Neural cell (in vitro differentiated cells): ENCODE data around the gene TNIP3. TPM values are rescaled to one million over a fixed set of nuclear protein-coding genes. Genes with fewer than 3 reads are reported as not detected.

Source experiments
- H2AFZ ChIP-seq: fragments of 200-600, 300-800 bp; sonication (generic), shearing (Covaris generic); 2 replicates; pipeline ENCODE4 v1.6.0; 2014; ENCODE audit warnings: low read depth, mild to moderate bottlenecking, antibody characterized with exemption, low read length, moderate library complexity
- H3F3A ChIP-seq: fragments of 200-600 bp; shearing (Covaris generic); 2 replicates; pipeline ENCODE4 v1.6.1; 2016; ENCODE audit warnings: mild to moderate bottlenecking, moderate library complexity, mixed read lengths, antibody characterized with exemption, low read length; ENCODE audit not compliant: insufficient read depth, poor library complexity, severe bottlenecking
- H3K27ac ChIP-seq: fragments of 200-600, 300-800 bp; sonication (generic), shearing (Covaris generic); 2 replicates; pipeline ENCODE4 v1.5.1; 2014; ENCODE audit warnings: mild to moderate bottlenecking, low read length, moderate library complexity
- H3K27me3 ChIP-seq: fragments of 300-800, 200-600 bp; sonication (generic), shearing (Covaris generic); 2 replicates; pipeline ENCODE4 v1.6.0; 2014; ENCODE audit warnings: mild to moderate bottlenecking, low read depth, low read length, moderate library complexity; ENCODE audit not compliant: insufficient read depth
- H3K36me3 ChIP-seq: fragments of 300-800, 200-600 bp; sonication (generic), shearing (Covaris generic); 2 replicates; pipeline ENCODE4 v1.5.1; 2014; ENCODE audit warnings: mild to moderate bottlenecking, antibody characterized with exemption, low read length, moderate library complexity; ENCODE audit not compliant: insufficient read depth
- H3K4me2 ChIP-seq: fragments of 300-800, 200-600 bp; sonication (generic), shearing (Covaris generic); 2 replicates; pipeline ENCODE4 v1.6.0; 2014; ENCODE audit warnings: mild to moderate bottlenecking, low read length
- H3K4me3 ChIP-seq: fragments of 300-800, 200-600 bp; sonication (generic), shearing (Covaris generic); 2 replicates; pipeline ENCODE4 v1.5.1; 2014; ENCODE audit warnings: mild to moderate bottlenecking, low read length, moderate library complexity
- H3K79me2 ChIP-seq: fragments of 200-600 bp; shearing (Covaris generic); replicated peaks from 2 replicates; pipeline ENCODE4 v1.6.0; 2014; ENCODE audit warnings: mild to moderate bottlenecking, low read length, moderate library complexity; ENCODE audit not compliant: insufficient read depth
- H3K9ac ChIP-seq: fragments of 300-800, 200-600 bp; sonication (generic), shearing (Covaris generic); 2 replicates; pipeline ENCODE4 v1.6.1; 2016; ENCODE audit warnings: mild to moderate bottlenecking, low read length, mixed read lengths
- H3K9me2 ChIP-seq: fragments of 200-600 bp; shearing (Covaris generic); 2 replicates; pipeline ENCODE4 v1.6.1; 2016; ENCODE audit warnings: mild to moderate bottlenecking, low read length, mixed read lengths; ENCODE audit not compliant: insufficient read depth
- H3K9me3 ChIP-seq: fragments of 200-600, 300-800 bp; sonication (generic), shearing (Covaris generic); 2 replicates; pipeline ENCODE4 v1.6.1; 2016; ENCODE audit warnings: mild to moderate bottlenecking, mixed run types, low read length, moderate library complexity, mixed read lengths
- H4K20me1 ChIP-seq: fragments of 200-600 bp; shearing (Covaris generic); 2 replicates; pipeline ENCODE4 v1.6.1; 2016; ENCODE audit warnings: mild to moderate bottlenecking, mixed run types; ENCODE audit not compliant: insufficient read depth
- CTCF ChIP-seq: fragments of 450-650 bp; IDR thresholded peaks from 2 replicates; pipeline ENCODE4 v1.5.1; 2014; ENCODE audit warnings: antibody characterized with exemption, mild to moderate bottlenecking, moderate library complexity; ENCODE audit not compliant: poor library complexity, severe bottlenecking
- EP300 ChIP-seq: fragments of 450-650 bp; conservative IDR thresholded peaks from 2 replicates; pipeline ENCODE4 v1.6.1; 2014; ENCODE audit warnings: antibody characterized with exemption, mild to moderate bottlenecking, moderate library complexity; ENCODE audit not compliant: poor library complexity, severe bottlenecking
- EZH2 ChIP-seq: fragments of 200-600, 300-800 bp; shearing (Covaris generic), sonication (generic); IDR thresholded peaks from 2 replicates; pipeline ENCODE4 v1.6.1; 2014; ENCODE audit warnings: antibody characterized with exemption, low read length, borderline replicate concordance, mild to moderate bottlenecking; ENCODE audit not compliant: insufficient read depth, poor library complexity, severe bottlenecking
- MXI1 ChIP-seq: fragments of 450-650 bp; conservative IDR thresholded peaks from 2 replicates; pipeline ENCODE4 v1.6.1; 2014; ENCODE audit warnings: antibody characterized with exemption, mild to moderate bottlenecking; ENCODE audit not compliant: poor library complexity, severe bottlenecking
- POLR2AphosphoS5 ChIP-seq: IDR thresholded peaks from 2 replicates; pipeline ENCODE4 v1.6.1; 2012
- RAD21 ChIP-seq: fragments of 450-650 bp; conservative IDR thresholded peaks from 2 replicates; pipeline ENCODE4 v1.6.1; 2014; ENCODE audit warnings: antibody characterized with exemption, mild to moderate bottlenecking, moderate library complexity
- SMC3 ChIP-seq: fragments of 450-650 bp; conservative IDR thresholded peaks from 2 replicates; pipeline ENCODE4 v1.6.1; 2014; ENCODE audit warnings: antibody characterized with exemption, mild to moderate bottlenecking, moderate library complexity; ENCODE audit not compliant: poor library complexity
- TAF1 ChIP-seq: IDR thresholded peaks from 2 replicates; pipeline ENCODE4 v1.6.1; 2012; ENCODE audit warnings: low read depth
- polyA plus RNA-seq: library from polyadenylated mRNA; depleted of rRNA; stranded (reverse); fragments of >200 nt; gene quantifications from 2 replicates; pipeline ENCODE4 v1.2.3, GENCODE V29; 2014
- TF ChIP-seq, protein P1 (sequence below): IDR thresholded peaks from 2 replicates; pipeline ENCODE4 v1.6.1; 2012; ENCODE audit warnings: borderline replicate concordance

Gene TNIP3
- polyA plus RNA-seq, 1 donor from 2014 or later, result 0.09 TPM

DNA sequence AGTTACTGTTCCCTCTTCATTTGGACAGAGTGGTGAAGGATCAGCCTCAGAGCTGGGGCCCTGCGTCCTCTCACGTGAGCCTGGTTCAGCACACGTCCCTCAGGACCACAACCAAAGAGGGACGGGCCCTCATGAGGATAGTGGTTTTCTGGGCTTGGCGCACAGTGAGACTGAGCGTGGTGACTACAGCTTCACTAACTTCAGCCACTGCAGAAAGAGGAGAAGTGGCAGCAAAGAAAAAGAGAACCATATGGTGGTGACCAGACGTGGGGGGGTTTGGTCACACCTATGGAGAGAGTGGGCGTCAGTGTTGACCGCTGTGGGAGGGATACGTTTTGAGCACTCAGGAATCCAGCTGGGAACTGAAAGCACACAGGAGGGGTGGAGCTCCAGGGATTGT is 21.8 kb upstream of the TNIP3 start:
- Histone ChIP-seq H3K27me3 (no peaks in the 10 kb centered on the region), H3F3A (no peaks in the 10 kb centered on the region), H3K27ac (no peak overlapping the region), H3K4me3 (no peak overlapping the region), H3K9me2 (no peaks in the 10 kb centered on the region), H3K9ac (no peak overlapping the region), H3K9me3 (no peaks in the 10 kb centered on the region), H2AFZ (no peak overlapping the region), H4K20me1 (no peaks in the 10 kb centered on the region), H3K4me2 (no peak overlapping the region), H3K79me2 (no peaks in the 10 kb centered on the region), H3K36me3 (no peaks in the 10 kb centered on the region)
- TF ChIP-seq TAF1, result no peak
- no peak for TF ChIP-seq SMC3
- TF ChIP-seq, protein P1, sequence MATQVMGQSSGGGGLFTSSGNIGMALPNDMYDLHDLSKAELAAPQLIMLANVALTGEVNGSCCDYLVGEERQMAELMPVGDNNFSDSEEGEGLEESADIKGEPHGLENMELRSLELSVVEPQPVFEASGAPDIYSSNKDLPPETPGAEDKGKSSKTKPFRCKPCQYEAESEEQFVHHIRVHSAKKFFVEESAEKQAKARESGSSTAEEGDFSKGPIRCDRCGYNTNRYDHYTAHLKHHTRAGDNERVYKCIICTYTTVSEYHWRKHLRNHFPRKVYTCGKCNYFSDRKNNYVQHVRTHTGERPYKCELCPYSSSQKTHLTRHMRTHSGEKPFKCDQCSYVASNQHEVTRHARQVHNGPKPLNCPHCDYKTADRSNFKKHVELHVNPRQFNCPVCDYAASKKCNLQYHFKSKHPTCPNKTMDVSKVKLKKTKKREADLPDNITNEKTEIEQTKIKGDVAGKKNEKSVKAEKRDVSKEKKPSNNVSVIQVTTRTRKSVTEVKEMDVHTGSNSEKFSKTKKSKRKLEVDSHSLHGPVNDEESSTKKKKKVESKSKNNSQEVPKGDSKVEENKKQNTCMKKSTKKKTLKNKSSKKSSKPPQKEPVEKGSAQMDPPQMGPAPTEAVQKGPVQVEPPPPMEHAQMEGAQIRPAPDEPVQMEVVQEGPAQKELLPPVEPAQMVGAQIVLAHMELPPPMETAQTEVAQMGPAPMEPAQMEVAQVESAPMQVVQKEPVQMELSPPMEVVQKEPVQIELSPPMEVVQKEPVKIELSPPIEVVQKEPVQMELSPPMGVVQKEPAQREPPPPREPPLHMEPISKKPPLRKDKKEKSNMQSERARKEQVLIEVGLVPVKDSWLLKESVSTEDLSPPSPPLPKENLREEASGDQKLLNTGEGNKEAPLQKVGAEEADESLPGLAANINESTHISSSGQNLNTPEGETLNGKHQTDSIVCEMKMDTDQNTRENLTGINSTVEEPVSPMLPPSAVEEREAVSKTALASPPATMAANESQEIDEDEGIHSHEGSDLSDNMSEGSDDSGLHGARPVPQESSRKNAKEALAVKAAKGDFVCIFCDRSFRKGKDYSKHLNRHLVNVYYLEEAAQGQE, result no peak
- no peak for TF ChIP-seq RAD21
- TF ChIP-seq EZH2, result no peak
- TF ChIP-seq CTCF, result no peak
- no peak for TF ChIP-seq MXI1
- TF ChIP-seq EP300, result no peak
- no peak for TF ChIP-seq POLR2AphosphoS5

GRCh38 chr4:121183989-121184388 is 19.9 kb upstream of the TNIP3 start:
- Histone ChIP-seq H3K36me3 (no peaks in the 10 kb centered on the region), H3K4me3 (no peak overlapping the region), H3K79me2 (no peaks in the 10 kb centered on the region), H3K9me2 (no peaks in the 10 kb centered on the region), H2AFZ (no peak overlapping the region), H3K27ac (no peak overlapping the region), H3K4me2 (no peak overlapping the region), H3K9me3 (no peaks in the 10 kb centered on the region), H3K27me3 (no peaks in the 10 kb centered on the region), H4K20me1 (no peaks in the 10 kb centered on the region), H3K9ac (no peak overlapping the region), H3F3A (no peaks in the 10 kb centered on the region)
- no peak for TF ChIP-seq CTCF
- TF ChIP-seq MXI1, result no peak
- no peak for TF ChIP-seq EP300
- TF ChIP-seq EZH2, result no peak
- TF ChIP-seq TAF1, result no peak
- TF ChIP-seq RAD21, result no peak
- TF ChIP-seq, protein P1, result no peak
- TF ChIP-seq SMC3, result no peak
